HG03575 (cell line): ENCODE data around the gene HIVEP1.

Experiments
- ATAC-seq: cut with Tn5 transposase; IDR thresholded peaks from one replicate; pipeline ENCODE4 v1.9.1; 2021; ENCODE audit not compliant: unreplicated experiment, insufficient number of reproducible peaks, low FRiP score; ENCODE audit errors: extremely low read depth

HIVEP1 gene

DNA sequence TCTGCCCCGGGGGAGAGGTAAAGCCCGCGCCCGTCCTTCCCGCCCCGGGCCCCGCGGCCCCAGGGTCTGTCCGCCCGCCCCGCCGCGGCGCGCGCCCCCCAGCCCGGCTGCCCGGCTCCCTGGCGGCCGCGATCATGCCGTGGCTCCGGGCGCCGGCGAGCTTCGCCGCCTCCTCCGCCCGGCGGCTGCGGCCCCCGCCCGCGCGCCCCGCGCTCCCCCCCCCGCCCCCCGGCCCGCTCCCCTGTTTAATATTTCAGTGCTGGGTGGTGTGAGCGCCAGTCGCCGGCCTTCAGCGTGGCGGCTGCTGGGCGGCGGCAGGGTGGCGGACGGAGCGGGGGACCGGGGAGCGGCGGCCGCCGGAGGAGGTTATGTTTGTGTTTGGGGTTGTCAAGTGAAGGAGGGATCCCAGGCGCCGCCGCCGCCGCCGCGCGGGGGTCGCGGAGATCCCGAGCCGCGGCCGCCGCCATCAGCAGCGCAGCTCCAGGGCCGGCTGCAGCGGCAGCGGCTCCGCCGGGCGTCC, at the start of gene HIVEP1:
Gene HIVEP1, plus strand, starts transcription at position 275 of the 520 bp plus-strand sequence. CDS start 3,317 bp downstream, outside the sequence.
- no peak for ATAC-seq

DNA sequence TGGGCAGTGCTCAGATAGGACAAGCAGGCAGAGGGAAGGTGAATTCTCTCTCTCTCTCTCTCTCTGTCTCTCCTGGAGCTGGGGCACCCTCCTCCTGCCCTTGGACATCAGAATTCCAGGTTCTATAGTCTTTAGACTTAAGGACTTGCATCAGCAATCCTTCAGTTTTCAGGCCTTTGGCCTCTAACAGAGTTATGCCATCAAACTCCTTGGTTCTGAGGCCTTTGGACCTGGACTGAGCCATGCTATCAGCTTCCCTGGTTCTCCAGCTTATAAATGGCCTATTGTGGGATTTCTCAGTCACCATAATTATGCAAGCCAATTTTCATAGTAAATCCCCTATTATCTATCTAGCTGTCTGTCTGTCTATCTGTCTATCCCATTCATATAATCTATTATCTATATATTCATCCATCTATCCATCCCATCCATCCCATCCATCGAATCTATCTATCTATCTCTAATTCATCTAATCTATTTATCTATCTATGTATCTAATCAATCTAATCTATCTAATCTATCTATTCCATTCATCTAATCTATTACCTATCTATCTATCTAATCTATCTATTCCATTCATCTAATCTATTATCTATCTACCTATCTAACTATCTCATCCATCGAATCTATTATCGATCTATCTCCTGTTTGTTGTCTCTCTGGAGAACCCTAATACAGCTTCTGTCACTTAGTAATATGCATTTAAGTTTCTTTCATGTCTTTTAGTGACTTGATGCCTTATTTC, 48.2 kb upstream of the HIVEP1 start:
- no peak for ATAC-seq

- no peak for ATAC-seq
These were observed 47.3 kb upstream of the HIVEP1 start for GRCh38 chr6:11964729-11965335.

- no peak for ATAC-seq
These were observed 46.6 kb upstream of the HIVEP1 start for GRCh38 chr6:11965499-11965898.

- ATAC-seq = no peak
These were observed 43.8 kb upstream of the HIVEP1 start for GRCh38 chr6:11968241-11968806.

GRCh38 chr6:11969092-11969491, 43.0 kb upstream of the HIVEP1 start:
- ATAC-seq = no peak

DNA sequence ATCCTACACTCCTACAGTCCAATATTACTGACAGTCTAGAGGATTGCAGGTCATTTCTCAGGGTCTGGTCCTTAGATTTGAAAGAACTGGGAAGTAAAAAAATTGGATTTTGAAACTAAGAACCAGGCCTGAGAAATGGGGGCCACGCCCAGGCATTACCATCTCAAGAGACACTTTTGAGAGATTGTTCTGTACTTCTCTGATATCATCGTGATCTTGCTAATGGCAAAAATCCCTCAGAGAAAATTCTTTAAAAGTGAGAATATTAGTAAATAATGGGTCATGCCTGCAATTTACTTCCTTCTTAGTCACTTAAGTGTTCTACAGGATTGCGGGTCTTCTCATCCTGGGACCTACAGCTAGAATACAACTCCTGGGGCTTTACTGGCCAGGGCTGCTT, 42.0 kb upstream of the HIVEP1 start:
- no peak for ATAC-seq

DNA sequence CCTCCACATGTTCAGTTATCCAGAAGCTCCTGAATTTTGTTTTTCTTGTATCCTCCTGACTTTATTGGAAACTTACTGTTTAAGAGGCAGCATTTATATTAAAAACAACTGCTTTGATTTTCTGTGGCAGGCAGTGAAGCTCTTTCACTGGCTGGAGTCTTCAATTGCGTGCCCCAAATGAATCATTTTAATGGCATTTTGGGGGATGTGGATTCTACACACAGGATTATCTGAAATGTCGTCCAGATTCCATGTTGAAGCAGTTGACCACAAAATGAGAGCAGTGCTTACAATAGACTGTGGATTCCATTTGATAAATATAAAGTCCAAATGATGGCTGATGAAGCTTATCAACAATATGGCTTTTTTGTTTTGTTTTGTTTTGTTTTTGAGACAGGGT, 41.0 kb upstream of the HIVEP1 start:
- ATAC-seq = no peak

DNA sequence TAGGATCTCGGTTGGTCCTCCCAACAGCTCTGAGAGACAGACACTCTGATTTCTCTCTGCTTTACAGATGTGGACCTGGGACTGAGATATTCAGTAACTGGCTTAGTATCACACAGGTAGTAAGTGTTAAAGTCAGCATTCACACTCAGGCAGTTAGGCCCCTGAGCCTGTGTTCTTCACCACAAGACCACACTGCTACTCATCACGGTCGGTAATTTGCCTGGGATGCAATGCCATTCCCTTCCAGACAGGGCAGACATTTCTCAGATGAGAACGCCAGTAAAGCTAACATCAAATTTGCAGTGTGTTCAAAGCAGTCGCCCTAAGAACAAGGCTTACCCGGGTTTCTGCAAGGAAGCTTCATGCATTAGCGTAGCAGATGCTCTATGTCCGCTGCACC, 39.8 kb upstream of the HIVEP1 start:
- ATAC-seq = no peak

DNA sequence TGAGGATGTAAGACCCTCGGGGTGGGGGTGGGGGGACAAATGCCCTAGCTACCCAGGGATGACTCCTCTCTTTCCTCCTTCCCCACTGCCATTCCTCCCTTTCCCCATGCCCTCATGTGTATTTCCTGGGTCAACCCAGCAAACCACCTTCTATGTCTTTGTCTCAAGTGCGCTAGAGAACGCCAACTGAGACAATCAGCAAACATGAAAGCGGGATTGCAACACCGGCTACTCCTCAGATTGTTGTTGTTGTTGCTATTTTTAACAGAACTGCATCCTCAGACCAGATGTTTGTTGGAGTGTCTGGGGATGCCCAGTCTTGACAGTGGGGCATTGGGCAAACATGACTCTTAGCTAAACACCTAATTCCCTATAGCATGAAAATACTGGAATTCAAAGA, 39.3 kb upstream of the HIVEP1 start:
- ATAC-seq = no peak

GRCh38 chr6:11973238-11973637, 38.9 kb upstream of the HIVEP1 start:
- ATAC-seq = no peak

GRCh38 chr6:11974089-11974488, 38.0 kb upstream of the HIVEP1 start:
- no peak for ATAC-seq

DNA sequence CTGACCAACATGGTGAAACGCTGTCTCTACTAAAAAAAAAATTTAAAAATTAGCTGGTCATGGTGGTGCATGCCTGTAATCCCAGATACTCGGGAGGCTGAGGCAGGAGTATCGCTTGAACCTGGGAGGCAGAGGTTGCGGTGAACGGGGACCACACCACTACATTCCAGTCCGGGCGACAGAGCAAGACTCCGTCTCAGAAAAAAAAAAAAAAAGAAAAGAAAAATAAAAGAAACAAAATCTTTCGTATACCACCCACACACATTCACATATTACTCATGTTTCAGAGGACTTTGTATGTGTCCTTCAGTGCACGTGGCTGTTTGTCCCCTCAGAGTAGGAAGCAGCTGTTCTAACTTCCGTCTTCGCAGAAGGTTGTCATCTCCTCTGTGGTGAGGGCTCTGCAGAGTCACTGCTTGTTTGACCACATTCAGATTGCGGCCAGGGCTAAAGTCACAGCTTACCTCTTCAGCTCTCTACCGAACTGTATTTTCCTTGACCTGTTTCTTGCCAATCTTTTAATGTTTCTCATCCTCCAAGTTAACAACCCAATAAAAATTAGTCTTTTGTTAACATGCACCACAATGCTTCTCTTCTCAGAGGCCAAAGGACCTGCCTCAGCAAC, 36.6 kb upstream of the HIVEP1 start:
- ATAC-seq = no peak

- ATAC-seq = no peak
These were observed 35.6 kb upstream of the HIVEP1 start for GRCh38 chr6:11976489-11976888.

DNA sequence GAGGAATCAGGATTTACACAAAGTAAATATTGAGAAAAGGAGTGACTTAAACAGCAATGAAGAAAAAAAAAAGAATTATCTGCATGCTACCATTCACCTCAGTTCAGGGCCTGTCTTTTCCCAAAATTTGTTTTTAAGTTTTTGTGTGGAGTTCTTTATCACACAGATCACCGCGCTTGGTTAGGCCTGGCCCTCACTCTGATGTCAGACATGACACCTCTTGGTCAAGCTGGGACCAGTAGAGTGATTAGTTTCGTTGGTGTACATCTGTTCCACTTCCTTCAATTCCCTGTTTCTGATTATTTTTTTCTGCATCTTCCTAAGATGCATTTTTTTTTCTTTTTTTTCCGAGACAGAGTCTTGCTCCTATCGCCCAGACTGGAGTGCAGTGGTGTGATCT, 34.9 kb upstream of the HIVEP1 start:
- ATAC-seq = no peak

- no peak for ATAC-seq
These were observed 34.4 kb upstream of the HIVEP1 start for GRCh38 chr6:11977738-11978137.

- ATAC-seq = no peak
These were observed 33.7 kb upstream of the HIVEP1 start for GRCh38 chr6:11978169-11978987.

- no peak for ATAC-seq
These were observed 32.2 kb upstream of the HIVEP1 start for GRCh38 chr6:11979866-11980265.

DNA sequence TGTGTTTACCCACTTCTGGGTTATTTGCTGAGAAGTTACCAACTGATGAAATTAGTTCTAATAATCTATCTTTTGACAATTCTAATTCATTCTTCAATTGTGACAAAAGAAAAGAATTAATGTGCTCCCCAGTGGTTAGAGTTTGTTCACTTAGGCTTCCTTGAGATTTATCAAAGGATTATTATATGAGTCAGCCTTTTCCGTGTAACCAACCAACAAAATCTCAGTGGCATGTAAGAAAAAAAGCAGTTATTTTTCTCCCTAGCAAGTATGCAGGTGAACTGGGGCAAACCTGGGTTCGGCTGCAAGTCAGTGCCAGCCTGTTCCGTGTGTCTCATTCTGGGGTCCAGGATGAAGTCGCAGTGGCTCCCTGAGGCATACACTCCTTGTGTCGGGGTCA, 28.8 kb upstream of the HIVEP1 start:
- ATAC-seq = no peak
